CD4-positive, alpha-beta T cell treated with Interleukin-21 for 1 hour (primary cell): ENCODE measurements around the gene TMEM81.

Experiments used
- DNase-seq: peaks from one replicate; pipeline ENCODE4 v3.0.0-alpha.2; 2020

The TMEM81 gene

GRCh38 chr1:205084360-205084759 is at the start of gene TMEM81:
Gene TMEM81 (minus strand): TSS chr1:205084460. CDS start chr1:205084320, 140 bp downstream.
- no peak for DNase-seq

DNA sequence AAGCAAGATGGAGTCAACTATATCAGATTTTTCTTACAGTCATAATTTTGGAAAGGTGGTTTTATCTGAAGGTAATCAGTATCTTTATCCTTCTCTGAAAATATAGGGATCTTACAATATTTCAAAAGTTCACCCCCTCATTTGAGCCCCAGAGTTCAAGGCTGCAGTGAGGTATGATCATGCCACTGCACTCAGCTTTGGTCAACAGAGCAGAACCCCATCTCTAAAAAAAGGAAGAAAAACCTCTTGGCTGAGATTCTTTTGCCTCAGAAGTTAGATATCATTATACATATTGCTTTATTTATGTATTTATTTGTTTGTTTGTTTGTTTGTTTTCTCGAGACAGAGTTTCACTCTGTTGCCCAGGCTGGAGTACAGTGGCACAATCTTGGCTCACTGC is 49.0 kb upstream of the TMEM81 start:
- DNase-seq = no peak

DNA sequence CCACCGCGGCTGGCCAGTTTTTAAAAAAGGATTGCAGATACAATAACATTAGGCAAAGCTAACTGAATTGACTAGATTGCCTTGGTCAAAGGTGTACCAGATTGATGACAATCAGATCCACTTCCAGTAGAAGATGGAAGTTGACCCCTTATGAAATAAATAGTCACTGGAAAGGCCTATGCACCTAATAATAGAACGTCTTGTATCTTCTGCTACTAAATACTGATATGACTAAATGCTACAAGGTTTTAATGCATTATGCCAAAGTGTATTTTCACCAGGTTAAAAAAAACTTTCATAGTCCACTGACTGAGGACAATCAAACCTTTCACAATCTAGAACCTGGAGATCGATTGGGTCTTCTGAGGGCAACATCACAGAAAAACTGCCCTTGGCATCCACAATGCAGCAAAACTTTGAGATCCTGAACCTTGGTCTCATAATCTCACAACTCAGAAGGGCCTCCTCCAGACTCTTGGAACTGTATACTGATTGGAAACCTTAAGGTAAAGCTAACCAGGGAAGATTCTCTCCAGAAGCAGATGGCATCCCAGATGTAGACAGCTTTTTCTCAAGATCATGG is 45.3 kb upstream of the TMEM81 start:
- DNase-seq = no peak

- DNase-seq = no peak
These were observed 43.8 kb upstream of the TMEM81 start for GRCh38 chr1:205128050-205128449.

DNA sequence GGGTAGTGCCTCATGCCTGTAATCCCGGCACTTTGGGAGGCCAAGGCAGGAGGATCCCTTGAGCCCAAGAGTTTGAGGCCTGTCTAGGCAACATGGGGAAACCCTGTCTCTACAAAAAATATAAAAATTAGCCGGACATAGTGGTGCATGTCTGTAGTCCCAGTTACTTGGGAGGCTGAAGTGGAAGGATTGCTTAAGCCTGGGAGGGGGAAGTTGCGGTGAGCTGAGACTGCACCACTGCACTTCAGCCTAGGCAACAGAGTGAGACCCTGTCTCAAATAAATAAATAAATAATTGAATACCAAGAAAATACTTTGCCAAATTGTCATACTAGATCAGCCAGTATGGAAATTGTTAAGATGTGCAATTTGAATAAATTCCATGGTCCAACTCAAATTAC is 43.4 kb upstream of the TMEM81 start:
- DNase-seq = no peak

DNA sequence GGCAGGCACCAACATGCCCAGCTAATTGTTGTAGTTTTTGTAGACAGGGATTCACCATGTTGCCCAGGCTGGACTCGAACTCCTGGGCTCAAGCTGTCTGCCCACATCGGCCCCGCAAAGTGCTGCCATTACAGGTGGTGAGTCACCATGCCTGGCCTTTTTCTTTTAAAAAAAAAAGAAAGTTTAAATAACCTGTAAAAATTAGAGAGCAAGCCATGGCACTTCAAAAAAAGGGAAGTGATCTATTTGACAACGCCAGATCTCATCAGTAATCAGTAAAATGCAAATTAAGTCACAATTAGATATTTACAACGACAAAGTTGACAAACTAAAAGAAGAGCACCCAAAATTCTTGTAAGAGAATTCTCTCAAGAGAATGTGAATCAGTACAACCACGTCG is 40.5 kb upstream of the TMEM81 start:
- DNase-seq = no peak

DNA sequence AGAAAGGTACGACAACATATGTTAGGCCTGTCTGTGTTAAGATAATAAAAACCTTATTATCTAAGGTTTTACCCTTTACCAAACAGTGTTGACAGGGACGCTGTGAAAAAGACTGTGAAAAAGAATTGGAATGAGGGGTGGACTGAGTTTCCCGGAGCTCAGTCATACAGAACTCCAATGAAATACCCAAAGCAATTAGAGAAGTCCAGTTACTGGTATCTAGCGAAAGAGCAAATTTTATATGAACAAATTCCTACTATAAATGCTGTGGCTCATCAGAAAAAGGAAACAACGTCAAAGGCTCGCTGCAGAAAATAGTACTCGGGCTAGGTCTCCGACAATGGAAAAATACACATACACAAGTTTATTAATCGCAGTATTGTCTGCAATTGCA is 38.2 kb upstream of the TMEM81 start:
- no peak for DNase-seq

DNA sequence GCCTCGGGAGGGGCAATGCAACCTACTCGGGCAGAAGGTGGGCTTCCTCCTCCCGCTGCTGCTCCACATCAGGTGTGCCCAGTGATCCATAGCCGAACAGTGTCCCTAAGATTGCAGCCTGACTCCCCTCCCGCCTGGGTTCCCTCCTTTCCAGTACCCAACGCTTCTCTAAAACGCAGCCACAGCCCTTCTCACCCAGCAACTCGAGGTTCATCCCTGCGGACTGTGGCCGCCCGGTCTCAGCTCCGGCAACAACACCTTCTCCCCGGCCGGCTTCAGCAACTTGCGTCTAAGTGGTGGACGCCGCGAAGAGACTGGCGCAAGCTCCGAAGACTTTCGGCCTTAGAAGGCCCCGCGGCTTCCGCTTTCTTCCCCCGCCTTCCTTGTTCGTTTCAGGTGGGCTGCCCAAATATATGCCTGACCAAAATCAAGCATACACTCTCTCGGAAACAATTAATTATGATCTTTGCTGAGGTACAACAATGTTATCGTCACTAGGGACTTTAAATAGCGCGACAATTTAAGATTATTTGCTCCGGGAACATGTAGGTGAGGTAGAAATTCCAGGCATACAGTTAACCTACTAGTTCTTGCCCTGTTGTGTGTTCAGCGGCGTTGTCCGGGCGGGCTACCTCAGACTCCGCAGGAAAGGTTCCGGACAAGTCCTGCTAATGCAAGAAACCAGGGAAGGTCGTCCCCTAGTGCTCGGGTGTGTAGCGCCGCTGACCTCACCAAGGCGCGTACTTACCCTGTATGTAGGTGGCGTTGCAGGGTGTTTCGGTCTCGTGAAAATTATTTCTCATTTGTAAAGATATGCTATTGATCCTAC is 37.6 kb upstream of the TMEM81 start, which contains the start of gene RBBP5:
TSS of gene RBBP5 (minus strand) at position 319 of the 829 bp plus-strand sequence. CDS start at position 214, 105 bp downstream.
- DNase-seq = peak; percentile 96

- DNase-seq = no peak
These were observed 34.5 kb upstream of the TMEM81 start for GRCh38 chr1:205118752-205119151.

DNA sequence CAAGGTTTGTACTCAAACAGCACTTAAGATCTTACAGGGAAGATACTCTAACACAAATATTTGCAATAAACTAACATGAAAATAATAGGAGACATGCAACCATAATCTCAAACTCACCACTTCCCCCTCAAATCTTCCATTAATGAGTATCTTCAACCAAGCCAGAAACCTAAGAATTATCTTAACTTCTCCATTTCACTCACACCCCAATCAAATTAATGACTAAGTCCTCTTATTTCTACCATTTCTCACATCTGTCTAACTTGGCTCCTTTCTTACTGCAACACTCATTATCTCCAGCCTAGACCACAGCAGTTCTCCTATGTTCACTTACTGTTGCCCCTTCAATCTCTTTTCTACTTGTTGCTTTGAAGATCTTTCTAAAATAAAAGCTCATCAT is 27.1 kb upstream of the TMEM81 start:
- DNase-seq = no peak

DNA sequence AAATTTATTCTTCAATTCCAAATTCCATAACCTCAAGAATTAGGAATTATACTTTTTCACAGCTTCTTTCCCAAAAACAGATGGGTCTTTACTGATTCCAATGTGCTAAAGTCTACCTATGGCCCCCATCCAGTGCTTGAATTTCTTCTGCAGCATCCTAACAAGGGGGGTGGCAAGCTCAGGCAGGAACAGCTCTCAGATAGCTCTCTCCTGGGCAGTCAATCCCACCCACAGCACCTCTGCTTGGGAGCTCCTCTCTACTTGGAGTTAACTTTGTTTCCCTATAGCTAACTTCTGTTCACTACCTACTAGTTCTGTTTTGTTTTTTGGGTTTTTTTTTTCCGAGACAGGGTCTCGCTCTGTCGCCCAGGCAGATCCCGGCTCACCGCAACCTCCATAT is 25.5 kb upstream of the TMEM81 start:
- DNase-seq = no peak

DNA sequence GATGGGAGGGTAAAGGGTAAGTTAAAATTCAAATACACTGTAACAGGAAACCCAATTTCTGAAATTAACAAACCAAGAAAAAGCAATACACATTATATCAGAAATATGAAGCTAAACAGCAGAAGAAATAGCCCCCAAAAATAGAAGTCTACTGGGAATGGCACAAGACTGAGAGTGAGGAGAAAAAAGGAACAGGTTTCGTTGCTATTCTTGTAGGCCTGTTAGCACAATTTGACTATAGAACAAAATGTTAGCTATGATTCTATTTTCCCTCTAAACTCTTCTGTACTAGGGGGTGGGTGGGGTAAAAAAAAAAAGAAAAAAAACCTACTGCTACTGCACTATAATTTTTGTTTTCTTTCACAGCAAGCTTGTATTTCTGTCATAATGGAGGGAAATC is 25.0 kb upstream of the TMEM81 start:
- no peak for DNase-seq

DNA sequence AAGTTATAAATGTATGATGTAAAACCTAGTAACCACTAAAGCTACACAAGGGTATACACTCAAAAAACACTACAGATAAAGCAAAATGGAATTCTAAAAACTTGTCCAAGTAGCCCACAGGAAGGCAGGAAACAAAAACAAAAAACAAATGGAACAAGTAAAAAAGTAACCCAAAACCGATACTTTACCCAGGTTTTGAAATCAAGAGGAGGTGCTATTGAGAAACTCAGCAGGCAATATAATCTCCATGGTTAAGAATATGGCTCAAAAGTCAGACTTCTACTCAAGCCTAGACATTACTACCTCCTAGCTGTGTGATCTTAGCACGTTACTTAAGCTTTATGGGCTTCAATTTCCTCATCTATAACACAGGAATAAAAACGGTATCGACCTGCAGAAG is 24.2 kb upstream of the TMEM81 start:
- no peak for DNase-seq

DNA sequence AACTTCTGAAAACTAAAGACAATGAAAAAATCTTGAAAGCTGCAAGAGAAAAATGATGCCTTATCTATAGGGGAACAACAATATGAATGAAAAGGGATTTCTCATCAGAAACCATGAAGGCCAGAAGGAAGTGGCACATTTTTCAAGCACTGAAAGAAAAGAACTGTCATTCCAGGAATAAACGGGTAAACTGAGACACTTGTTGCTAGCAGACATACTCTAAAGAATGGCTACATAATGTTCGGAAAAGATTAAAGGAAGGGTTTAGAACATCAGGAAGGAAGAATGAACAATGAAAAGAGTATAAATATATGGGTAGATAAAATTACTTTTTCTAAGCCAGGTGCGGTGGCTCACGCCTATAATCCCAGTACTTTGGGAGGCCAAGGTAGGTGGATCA is 23.1 kb upstream of the TMEM81 start:
- DNase-seq = no peak

DNA sequence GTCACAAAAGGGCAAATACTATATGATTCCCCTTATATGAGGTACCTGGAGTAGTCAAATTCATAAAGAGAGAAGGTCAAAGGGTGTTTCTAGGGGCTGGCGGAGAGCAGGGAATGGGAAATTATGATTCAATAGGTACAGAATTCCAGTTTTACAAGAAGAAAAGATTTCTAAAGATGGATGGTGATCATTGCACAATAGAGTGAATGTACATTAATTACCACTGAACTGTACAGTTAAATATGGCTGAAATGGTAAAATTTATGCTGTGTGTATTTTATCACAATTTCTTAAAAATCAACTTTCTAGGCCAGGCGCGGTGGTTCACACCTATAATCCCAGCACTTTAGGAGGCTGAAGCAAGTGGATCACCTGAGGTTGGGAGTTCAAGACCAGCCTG is 18.1 kb upstream of the TMEM81 start:
- DNase-seq = no peak

GRCh38 chr1:205098242-205098641 is 14.0 kb upstream of the TMEM81 start:
- no peak for DNase-seq

- DNase-seq = no peak
These were observed 11.2 kb upstream of the TMEM81 start for GRCh38 chr1:205095422-205095821.

DNA sequence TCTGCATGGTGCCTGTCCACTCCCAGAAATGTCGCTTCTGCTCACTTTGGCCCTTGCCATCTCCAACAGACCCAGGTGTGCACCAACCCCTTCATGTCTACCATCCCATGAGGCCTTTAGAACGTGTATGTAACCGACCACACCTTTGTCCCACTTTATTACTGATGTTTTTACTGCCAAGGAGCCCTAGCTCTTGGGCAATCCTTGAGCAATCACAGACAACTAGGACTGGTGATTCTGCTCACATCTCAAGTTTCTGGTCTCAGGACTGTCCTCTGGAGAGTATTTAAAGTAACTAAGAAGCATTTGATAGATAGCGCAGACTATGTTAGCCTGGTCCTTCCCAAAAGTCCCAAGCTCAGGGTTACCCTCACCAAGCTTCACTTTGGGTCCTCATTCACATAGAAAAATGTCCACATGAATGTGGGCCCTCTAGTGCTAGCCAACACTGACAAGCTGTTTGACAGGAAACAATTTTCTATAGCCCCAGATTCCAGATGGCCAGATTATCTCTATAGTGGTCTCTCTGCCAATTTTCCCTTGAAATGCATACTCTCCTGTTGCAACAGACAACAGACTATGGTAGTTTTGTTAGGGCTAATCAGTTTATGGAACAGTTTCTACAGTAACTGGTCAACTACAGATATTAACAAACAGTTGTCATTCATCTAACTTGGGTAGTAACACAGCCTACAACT is 6.9 kb upstream of the TMEM81 start:
- no peak for DNase-seq

- no peak for DNase-seq
These were observed 4.1 kb upstream of the TMEM81 start for GRCh38 chr1:205088341-205088740.

DNA sequence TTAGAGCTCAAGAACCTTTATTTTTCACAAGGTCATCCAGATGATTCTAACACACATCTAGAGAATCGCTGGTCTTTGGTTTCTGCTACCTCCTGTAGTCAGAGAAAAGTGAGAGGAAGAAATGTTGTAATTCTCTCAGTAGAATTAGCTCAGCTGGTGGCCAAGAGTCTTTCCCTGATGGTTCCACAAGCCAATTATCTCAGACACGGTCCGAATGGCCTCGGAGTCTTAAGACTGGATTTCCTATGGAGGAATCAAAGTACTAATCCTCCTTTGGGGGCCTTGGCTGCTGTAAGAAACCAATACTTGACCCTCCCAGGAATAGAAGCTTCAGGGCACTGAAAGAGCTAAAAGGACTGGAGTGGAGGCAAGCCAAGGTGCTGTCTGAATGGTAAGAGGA is 1.8 kb downstream of the TMEM81 start:
- no peak for DNase-seq

DNA sequence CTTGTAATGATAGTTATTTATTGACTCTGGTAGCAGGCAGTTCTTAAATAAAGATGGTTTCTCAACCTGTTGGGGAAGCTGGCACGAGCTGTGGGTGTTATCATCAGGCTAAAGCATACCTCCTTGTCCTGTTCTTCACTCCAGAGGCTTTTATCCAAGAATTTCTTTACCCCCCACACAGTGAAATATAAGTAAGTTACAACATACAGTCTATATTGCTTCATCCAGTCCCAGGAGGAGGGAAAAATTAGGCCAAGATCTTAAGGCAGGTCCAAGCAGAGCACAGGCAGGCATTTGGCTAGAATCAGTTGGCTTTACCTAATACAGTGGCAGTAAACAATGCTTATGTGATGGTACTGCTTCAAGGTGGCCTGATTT is 6.3 kb downstream of the TMEM81 start:
- DNase-seq = no peak

DNA sequence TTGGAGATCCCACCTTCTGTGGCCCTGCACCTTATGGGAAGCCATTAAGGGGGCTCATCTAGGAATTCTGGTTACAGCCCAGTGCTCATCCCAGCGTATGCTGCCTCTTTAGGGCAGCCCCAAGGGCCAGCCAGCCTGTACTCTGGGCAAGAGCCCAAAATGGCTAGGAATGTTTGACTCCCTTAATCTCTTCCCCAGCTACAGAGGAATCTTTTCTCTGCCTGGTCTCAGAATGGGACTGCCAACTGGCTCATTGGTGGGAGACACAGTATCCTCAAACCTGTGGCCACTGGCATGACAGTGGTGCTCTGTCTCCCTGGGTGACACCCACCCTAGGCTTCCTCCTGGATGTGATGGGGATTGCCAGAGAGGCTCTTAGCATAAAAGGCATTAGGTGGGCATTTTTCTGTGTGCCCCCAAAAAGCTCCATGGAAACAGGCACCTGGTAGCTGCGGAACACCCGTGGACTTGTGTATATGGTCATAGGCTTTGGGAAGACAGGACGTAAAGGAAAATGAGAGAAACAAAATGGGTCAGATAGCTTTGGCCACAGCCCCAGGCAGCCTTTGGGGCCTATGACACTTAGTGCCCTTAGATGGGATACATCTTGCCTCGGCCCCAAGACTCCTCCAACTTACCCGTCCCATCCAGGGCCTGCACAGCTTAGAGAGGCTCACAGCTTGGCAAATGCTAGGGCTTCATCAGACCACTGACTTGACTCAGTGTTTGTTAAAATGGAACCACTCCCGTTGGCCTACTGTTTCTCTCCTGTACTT is 6.9 kb downstream of the TMEM81 start:
- DNase-seq = no peak

GRCh38 chr1:205076245-205076761 is 8.0 kb downstream of the TMEM81 start:
- no peak for DNase-seq
